Mesenchymal stem cell (in vitro differentiated cells and primary cell): ENCODE measurements around the gene MAP3K8.

ENCODE experiments used
- DNase-seq: peaks from one replicate; pipeline ENCODE4 v3.0.0-alpha.2; 2013
- H2AFZ ChIP-seq: one replicate; pipeline ENCODE4 v1.6.1; 2013; ENCODE audit warnings: low read depth, mild to moderate bottlenecking, control low read depth, inconsistent platforms, low read length, moderate library complexity
- H2AK5ac ChIP-seq: 2 replicates; pipeline ENCODE4 v1.6.1; 2013; ENCODE audit warnings: low read length, moderate library complexity, mild to moderate bottlenecking, inconsistent platforms; ENCODE audit not compliant: severe bottlenecking
- H2BK120ac ChIP-seq: one replicate; pipeline ENCODE4 v1.6.1; 2013; ENCODE audit warnings: low read depth, mild to moderate bottlenecking, inconsistent platforms, low read length, moderate library complexity
- H2BK12ac ChIP-seq, 2 experiments: one replicate each; pipeline ENCODE4 v1.6.1; 2013; ENCODE audit warnings: inconsistent platforms in 2 of 2, low read length in 2 of 2, mild to moderate bottlenecking in 2 of 2, moderate library complexity in 2 of 2, control low read depth in 1 of 2
- H2BK15ac ChIP-seq: one replicate; pipeline ENCODE4 v1.6.1; 2013; ENCODE audit warnings: mild to moderate bottlenecking, low read depth, inconsistent platforms; ENCODE audit not compliant: poor library complexity, severe bottlenecking
- H2BK5ac ChIP-seq: 2 replicates; pipeline ENCODE4 v1.6.1; 2013; ENCODE audit warnings: low read depth, mild to moderate bottlenecking, low read length, control low read depth, inconsistent platforms; ENCODE audit not compliant: poor library complexity, severe bottlenecking
- H3K14ac ChIP-seq, 2 experiments: one replicate each; pipeline ENCODE4 v1.6.1; 2013; ENCODE audit warnings: inconsistent platforms in 2 of 2, low read length in 2 of 2, control low read depth in 1 of 2, mild to moderate bottlenecking in 1 of 2, moderate library complexity in 1 of 2
- H3K18ac ChIP-seq, 2 experiments: one replicate each; pipeline ENCODE4 v1.6.1; 2013; ENCODE audit warnings: inconsistent platforms in 2 of 2, low read length in 2 of 2, control low read depth in 1 of 2, low read depth in 1 of 2, mild to moderate bottlenecking in 1 of 2
- H3K23ac ChIP-seq, 2 experiments: one replicate each; pipeline ENCODE4 v1.6.1; 2013; ENCODE audit warnings: inconsistent platforms in 2 of 2, low read length in 2 of 2, mild to moderate bottlenecking in 2 of 2, moderate library complexity in 2 of 2, control low read depth in 1 of 2
- H3K27ac ChIP-seq: 2 replicates; pipeline ENCODE4 v1.5.1; 2013; ENCODE audit warnings: mild to moderate bottlenecking, moderate library complexity, low read length, control low read depth, inconsistent platforms; ENCODE audit not compliant: poor library complexity, severe bottlenecking
- H3K27me3 ChIP-seq, 2 experiments: 2 replicates each; pipeline versions ENCODE4 v1.6.1 to v1.7.0; 2013; ENCODE audit warnings: low read length in 2 of 2, mild to moderate bottlenecking in 2 of 2, moderate library complexity in 2 of 2, control low read depth in 1 of 2, inconsistent platforms in 1 of 2; ENCODE audit not compliant: control insufficient read depth in 1 of 2, insufficient read depth in 1 of 2
- H3K36me3 ChIP-seq, 2 experiments: 2 replicates each; pipeline versions ENCODE4 v1.6.1 to v1.7.0; 2013; ENCODE audit warnings: low read length in 2 of 2, control low read depth in 1 of 2, inconsistent platforms in 1 of 2, low read depth in 1 of 2, mild to moderate bottlenecking in 1 of 2; ENCODE audit not compliant: insufficient read depth in 2 of 2, control insufficient read depth in 1 of 2
- H3K4ac ChIP-seq, 2 experiments: one replicate each; pipeline ENCODE4 v1.6.1; 2013; ENCODE audit warnings: inconsistent platforms in 2 of 2, low read length in 2 of 2, mild to moderate bottlenecking in 2 of 2, moderate library complexity in 2 of 2, control low read depth in 1 of 2, low read depth in 1 of 2
- H3K4me1 ChIP-seq: 2 replicates; pipeline ENCODE4 v1.6.1; 2013; ENCODE audit warnings: low read depth, low read length, control low read depth; ENCODE audit not compliant: control insufficient read depth, insufficient read depth
- H3K4me2 ChIP-seq: 2 replicates; pipeline ENCODE4 v1.6.1; 2013; ENCODE audit warnings: low read length, mild to moderate bottlenecking, inconsistent platforms; ENCODE audit not compliant: poor library complexity, severe bottlenecking
- H3K4me3 ChIP-seq, 2 experiments: 2 replicates each; pipeline versions ENCODE4 v1.5.1 to v1.7.0; 2013; ENCODE audit warnings: low read length in 2 of 2, mild to moderate bottlenecking in 2 of 2, control low read depth in 1 of 2, low read depth in 1 of 2; ENCODE audit not compliant: insufficient read depth in 1 of 2
- H3K79me1 ChIP-seq: replicated peaks from 2 replicates; pipeline ENCODE4 v1.6.1; 2013; ENCODE audit warnings: mild to moderate bottlenecking, control low read depth, low read length, inconsistent platforms; ENCODE audit not compliant: poor library complexity, severe bottlenecking
- H3K9ac ChIP-seq: 2 replicates; pipeline ENCODE4 v1.7.0; 2013; ENCODE audit warnings: mild to moderate bottlenecking, low read length, moderate library complexity
- H3K9me3 ChIP-seq: 2 replicates; pipeline ENCODE4 v1.7.0; 2013; ENCODE audit warnings: mild to moderate bottlenecking, low read length; ENCODE audit not compliant: control insufficient read depth
- H4K8ac ChIP-seq: one replicate; pipeline ENCODE4 v1.6.1; 2013; ENCODE audit warnings: inconsistent platforms, mild to moderate bottlenecking, low read length, moderate library complexity
- H4K91ac ChIP-seq: one replicate; pipeline ENCODE4 v1.6.1; 2013; ENCODE audit warnings: mild to moderate bottlenecking, low read length, inconsistent platforms
- WGBS: methylation state at CpG from one replicate; pipeline ENCODE4 v1.1.7; 2013; ENCODE audit warnings: mixed read lengths; 5-methylcytosine and 5-hydroxymethylcytosine counted together

MAP3K8 gene

DNA sequence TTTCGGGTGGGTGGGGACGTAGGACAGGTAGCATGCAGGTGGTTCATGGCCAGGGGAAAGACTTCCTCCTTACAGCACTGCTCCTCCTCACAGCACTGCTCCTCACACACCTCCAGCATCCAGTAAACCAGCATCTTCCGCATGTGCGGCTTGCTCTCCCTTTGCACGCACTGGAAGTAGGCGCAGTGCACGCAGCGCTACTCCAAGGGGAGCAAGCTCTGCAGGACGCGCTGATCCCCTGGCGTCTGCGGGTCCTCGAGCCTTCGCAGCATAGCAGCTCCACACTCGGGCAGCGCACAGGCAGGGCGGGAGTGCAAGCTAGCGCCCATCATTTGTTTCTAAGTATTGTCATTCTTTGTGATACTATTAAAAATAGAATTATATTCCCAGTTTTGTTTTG is 30.5 kb upstream of the MAP3K8 start:
- Histone ChIP-seq H3K36me3 (no peaks in the 10 kb centered on the region), H3K18ac (no peak overlapping the region), H2AK5ac (no peak overlapping the region)

DNA sequence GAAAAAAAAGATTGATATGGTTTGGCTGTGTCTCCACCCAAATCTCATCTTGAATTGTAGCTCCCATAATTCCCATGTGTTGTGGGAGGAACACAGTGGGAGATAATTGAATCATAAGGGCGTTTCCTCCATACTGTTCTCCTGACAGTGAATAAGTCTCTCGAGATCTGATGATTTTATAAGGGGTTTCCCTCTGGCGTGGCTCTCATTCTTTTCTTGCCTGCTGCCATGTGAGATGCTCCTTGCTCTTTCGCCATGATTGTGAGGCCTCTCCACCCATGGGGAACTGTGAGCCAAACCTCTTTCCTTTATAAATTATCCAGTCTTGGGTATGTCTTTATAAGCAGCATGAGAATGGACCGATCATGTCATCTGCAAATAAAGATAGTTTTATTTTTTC is 29.4 kb upstream of the MAP3K8 start:
- H2AFZ ChIP-seq: no peak overlapping the region
- no peak overlapping the region for H3K4me3 ChIP-seq
- H3K4me2 ChIP-seq: no peak overlapping the region
- no peak overlapping the region for H3K14ac ChIP-seq
- H3K18ac ChIP-seq: no peak overlapping the region
- H2AK5ac ChIP-seq: no peak overlapping the region
- no peak overlapping the region for H2BK120ac ChIP-seq
- 77% methylated on average over 4 of the region's 5 CpGs for WGBS
- H4K8ac ChIP-seq: no peak overlapping the region
- H3K9me3 ChIP-seq: peaks cover 19% of the 10 kb centered on the region
- no peak overlapping the region for H3K9ac ChIP-seq
- H3K79me1 ChIP-seq: no peaks in the 10 kb centered on the region
- no peak overlapping the region for H3K4ac ChIP-seq
- no peak overlapping the region for H2BK5ac ChIP-seq
- no peaks in the 10 kb centered on the region for H3K27me3 ChIP-seq
- H3K27ac ChIP-seq: no peak overlapping the region
- H3K36me3 ChIP-seq: no peaks in the 10 kb centered on the region
- no peak overlapping the region for H2BK12ac ChIP-seq
- H4K91ac ChIP-seq: no peak overlapping the region
- H3K23ac ChIP-seq: no peak overlapping the region
- no peak for DNase-seq
- no peak overlapping the region for H2BK15ac ChIP-seq
- no peaks in the 10 kb centered on the region for H3K4me1 ChIP-seq

More for the DNA sequence above, 30.5 kb upstream of the MAP3K8 start:
- Histone ChIP-seq H3K23ac (peak overlapping the region in 1 of 2 experiments; percentile 14), H3K14ac (peak overlapping the region in 1 of 2 experiments; percentile 5), H3K4me3 (no peak overlapping the region), H3K4ac (no peak overlapping the region), H2BK5ac (no peak overlapping the region), H2BK15ac (no peak overlapping the region), H3K27me3 (peaks cover 0 to 7% of the 10 kb centered on the region in 2 experiments), H2BK12ac (no peak overlapping the region), H3K9ac (no peak overlapping the region), H3K9me3 (peaks cover 19% of the 10 kb centered on the region), H3K79me1 (no peaks in the 10 kb centered on the region), H3K4me1 (no peaks in the 10 kb centered on the region), H4K8ac (no peak overlapping the region), H2BK120ac (no peak overlapping the region), H2AFZ (no peak overlapping the region), H3K4me2 (no peak overlapping the region), H4K91ac (no peak overlapping the region), H3K27ac (no peak overlapping the region)
- WGBS: 96% methylated on average over 13 of the region's 18 CpGs
- no peak for DNase-seq

DNA sequence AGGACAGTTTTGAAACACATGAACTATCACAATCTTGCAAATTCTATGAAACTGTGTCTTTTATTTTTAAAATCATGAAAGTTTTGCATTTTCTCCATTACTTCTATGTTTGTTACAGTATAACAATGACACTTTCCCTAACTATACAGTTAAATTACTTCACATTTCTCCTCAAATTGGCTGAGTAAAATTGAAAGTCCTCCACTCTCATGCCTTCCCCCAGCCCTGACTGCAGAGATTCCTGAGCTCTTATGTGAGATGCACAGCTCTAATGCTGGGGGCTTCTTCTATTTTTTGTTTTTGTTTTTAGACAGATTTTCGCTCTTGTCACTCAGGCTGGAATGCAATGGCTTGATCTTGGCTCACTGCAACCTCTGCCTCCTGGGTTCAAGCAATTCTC is 22.7 kb upstream of the MAP3K8 start:
- Histone ChIP-seq H2AFZ (no peak overlapping the region), H3K27ac (no peak overlapping the region), H3K36me3 (no peaks in the 10 kb centered on the region), H2BK120ac (no peak overlapping the region), H3K4me1 (no peaks in the 10 kb centered on the region), H4K8ac (no peak overlapping the region), H3K18ac (no peak overlapping the region), H3K4me2 (no peak overlapping the region), H2BK15ac (no peak overlapping the region), H2BK5ac (no peak overlapping the region), H2BK12ac (no peak overlapping the region), H3K4me3 (no peak overlapping the region), H3K9ac (no peak overlapping the region), H4K91ac (no peak overlapping the region), H3K23ac (no peak overlapping the region), H2AK5ac (no peak overlapping the region), H3K79me1 (no peaks in the 10 kb centered on the region), H3K4ac (no peak overlapping the region), H3K9me3 (no peaks in the 10 kb centered on the region), H3K27me3 (no peaks in the 10 kb centered on the region), H3K14ac (no peak overlapping the region)
- WGBS: 100% methylated on average over 1 of the region's 1 CpG
- DNase-seq: no peak

DNA sequence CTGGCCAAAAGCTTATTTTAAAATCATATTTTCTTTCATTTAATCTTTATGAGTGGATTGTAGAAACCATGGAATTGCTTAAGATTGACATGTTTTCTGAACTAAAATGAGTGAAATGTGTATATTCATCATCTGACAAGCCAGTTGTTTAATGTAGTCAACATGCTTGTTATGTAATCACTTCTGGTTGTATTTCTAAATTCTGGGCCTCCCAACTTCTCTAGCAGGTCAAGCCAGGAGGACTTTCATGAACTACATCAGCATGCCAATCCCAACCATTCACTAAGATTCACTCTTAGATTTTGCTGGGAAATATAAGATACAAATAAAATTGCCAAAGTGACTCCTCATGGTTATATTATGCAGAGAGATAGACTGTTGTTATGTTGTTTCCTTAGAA is 21.1 kb upstream of the MAP3K8 start:
- Histone ChIP-seq H3K9ac (no peak overlapping the region), H3K14ac (no peak overlapping the region), H4K91ac (no peak overlapping the region), H3K4me1 (no peaks in the 10 kb centered on the region), H2BK120ac (no peak overlapping the region), H3K27ac (no peak overlapping the region), H3K36me3 (no peaks in the 10 kb centered on the region), H3K23ac (no peak overlapping the region), H4K8ac (no peak overlapping the region), H3K27me3 (no peaks in the 10 kb centered on the region), H2BK12ac (no peak overlapping the region), H2BK5ac (no peak overlapping the region), H2BK15ac (no peak overlapping the region), H3K4me3 (no peak overlapping the region), H2AK5ac (no peak overlapping the region), H3K9me3 (no peaks in the 10 kb centered on the region), H3K79me1 (no peaks in the 10 kb centered on the region), H3K18ac (no peak overlapping the region), H2AFZ (no peak overlapping the region), H3K4me2 (no peak overlapping the region), H3K4ac (no peak overlapping the region)
- no peak for DNase-seq
